ENCODE results near the gene LEFTY2. TPM values are rescaled to one million over a fixed set of nuclear protein-coding genes. Genes with fewer than 3 reads are reported as not detected.

LEFTY2 gene
- total RNA-seq, 1 donor from 2014 or later = not detected

GRCh38 chr1:225954753-225955152 lies 13.7 kb upstream of the LEFTY2 start:
- TF ChIP-seq CTCF (IDR thresholded peaks at IDR 0.05; ENCODE audit: insufficient read depth, low read length, severe bottlenecking) = no peak

DNA sequence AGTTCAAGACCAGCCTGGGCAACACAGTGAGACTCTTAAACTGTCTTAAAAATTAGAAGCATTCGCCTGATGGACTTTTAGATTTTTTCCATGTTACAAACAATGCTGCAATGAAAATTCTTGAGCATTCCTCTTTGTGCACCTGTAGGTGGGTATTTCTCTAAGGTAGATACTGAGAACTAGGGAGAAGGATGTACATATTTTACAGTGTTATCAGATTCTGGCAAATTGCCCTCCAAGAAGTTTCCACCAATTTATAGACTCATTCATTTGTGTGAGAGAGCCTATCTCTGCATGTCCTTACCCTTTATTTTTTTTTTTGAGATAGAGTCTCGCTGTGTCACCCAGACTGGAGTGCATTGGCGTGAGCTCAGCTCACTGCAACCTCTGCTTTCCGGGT lies 12.3 kb upstream of the LEFTY2 start:
- no peak overlapping the region for H3K4me3 ChIP-seq (ENCODE audit: low read depth, low read length)
- no peaks in the 10 kb centered on the region for H3K36me3 ChIP-seq (ENCODE audit: control insufficient read depth, insufficient read depth, low read length)
- DNase-seq (ENCODE audit: low read depth) (no peak), FAIRE-seq (no peak)
- peaks cover 9% of the 10 kb centered on the region for H3K27me3 ChIP-seq (ENCODE audit: control insufficient read depth, insufficient read depth, low read length)
- TF ChIP-seq CTCF (IDR thresholded peaks at IDR 0.05; ENCODE audit: insufficient read depth, low read length, severe bottlenecking) = no peak

More at GRCh38 chr1:225954753-225955152, 13.7 kb upstream of the LEFTY2 start:
- FAIRE-seq (no peak), DNase-seq (ENCODE audit: low read depth) (no peak)
- Histone ChIP-seq H3K36me3 (ENCODE audit: control insufficient read depth, insufficient read depth, low read length) (no peaks in the 10 kb centered on the region), H3K4me3 (ENCODE audit: low read depth, low read length) (no peak overlapping the region), H3K27me3 (ENCODE audit: control insufficient read depth, insufficient read depth, low read length) (peaks cover 6% of the 10 kb centered on the region)

DNA sequence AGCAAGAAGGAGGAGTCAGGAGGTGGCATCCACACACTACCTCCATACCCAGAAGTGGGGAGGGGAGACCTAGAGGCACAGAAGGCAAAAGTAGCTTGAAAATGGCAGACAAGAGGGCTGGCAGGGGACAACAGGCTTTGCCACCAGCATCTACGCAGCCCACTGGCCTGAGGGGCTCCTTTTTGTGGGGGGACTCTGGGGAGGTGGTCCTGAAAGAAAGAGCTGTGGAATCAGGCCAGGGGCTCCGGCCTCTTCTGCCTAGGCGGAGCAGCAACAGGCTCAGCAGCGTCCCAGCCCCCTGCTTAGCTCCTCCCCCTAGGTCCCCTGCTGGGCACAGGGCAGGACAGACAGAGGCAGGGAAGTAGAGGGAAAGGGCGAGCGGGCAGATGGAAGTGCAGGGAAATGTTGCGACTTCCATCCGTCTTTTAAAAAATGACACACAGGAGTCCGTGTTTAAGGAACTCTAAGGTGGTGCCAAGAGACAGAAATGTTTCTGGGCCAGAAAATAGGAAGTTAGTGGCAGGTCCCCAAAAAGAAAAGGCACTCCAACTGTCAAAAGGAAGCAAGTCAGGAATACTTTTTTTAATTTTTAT lies 10.0 kb upstream of the LEFTY2 start:
- DNase-seq (ENCODE audit: low read depth) = no peak
- no peak overlapping the region for H3K4me3 ChIP-seq (ENCODE audit: low read depth, low read length)
- no peak for FAIRE-seq
- TF ChIP-seq CTCF (IDR thresholded peaks at IDR 0.05; ENCODE audit: insufficient read depth, low read length, severe bottlenecking) = no peak
- H3K36me3 ChIP-seq (ENCODE audit: control insufficient read depth, insufficient read depth, low read length) = no peaks in the 10 kb centered on the region
- peaks cover 9% of the 10 kb centered on the region for H3K27me3 ChIP-seq (ENCODE audit: control insufficient read depth, insufficient read depth, low read length)

GRCh38 chr1:225949041-225949440 lies 8.0 kb upstream of the LEFTY2 start:
- no peak overlapping the region for H3K4me3 ChIP-seq (ENCODE audit: low read depth, low read length)
- no peak for DNase-seq (ENCODE audit: low read depth)
- H3K36me3 ChIP-seq (ENCODE audit: control insufficient read depth, insufficient read depth, low read length) = no peaks in the 10 kb centered on the region
- peaks cover 7% of the 10 kb centered on the region for H3K27me3 ChIP-seq (ENCODE audit: control insufficient read depth, insufficient read depth, low read length)
- no peak for TF ChIP-seq CTCF (IDR thresholded peaks at IDR 0.05; ENCODE audit: insufficient read depth, low read length, severe bottlenecking)
- no peak for FAIRE-seq

- FAIRE-seq = no peak
- no peak for DNase-seq (ENCODE audit: low read depth)
- peaks cover 7% of the 10 kb centered on the region for H3K27me3 ChIP-seq (ENCODE audit: control insufficient read depth, insufficient read depth, low read length)
- H3K4me3 ChIP-seq (ENCODE audit: low read depth, low read length) = no peak overlapping the region
- H3K36me3 ChIP-seq (ENCODE audit: control insufficient read depth, insufficient read depth, low read length) = no peaks in the 10 kb centered on the region
- TF ChIP-seq CTCF (IDR thresholded peaks at IDR 0.05; ENCODE audit: insufficient read depth, low read length, severe bottlenecking) = no peak
Observed at GRCh38 chr1:225946803-225947202, 5.8 kb upstream of the LEFTY2 start.

DNA sequence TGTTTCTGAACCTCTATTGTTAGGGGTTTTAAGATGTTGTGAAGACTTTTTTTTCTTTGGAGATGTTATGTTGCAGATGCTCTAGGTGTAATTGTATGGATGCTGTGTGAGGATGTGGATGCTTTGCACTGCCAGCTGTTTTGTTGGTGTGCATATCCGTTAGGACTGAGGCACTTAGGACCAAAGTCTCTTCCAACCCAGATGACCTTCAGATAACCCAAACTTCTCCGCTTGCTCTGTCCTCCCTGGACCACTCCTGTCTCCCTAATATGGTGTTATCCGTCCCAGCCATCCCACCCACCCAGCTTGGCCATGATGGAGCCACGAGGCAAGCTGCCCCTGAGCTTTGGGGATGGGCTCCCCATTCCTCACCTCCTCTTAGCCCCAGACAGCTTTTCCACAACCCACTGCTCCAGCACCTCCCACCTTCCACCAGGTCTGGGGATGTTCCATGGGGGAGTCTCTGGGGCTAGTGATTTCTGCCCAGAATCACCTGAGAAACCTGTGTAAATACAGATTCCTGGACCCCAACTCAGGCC lies 5.1 kb upstream of the LEFTY2 start:
- no peak overlapping the region for H3K4me3 ChIP-seq (ENCODE audit: low read depth, low read length)
- TF ChIP-seq CTCF (IDR thresholded peaks at IDR 0.05; ENCODE audit: insufficient read depth, low read length, severe bottlenecking) = no peak
- no peaks in the 10 kb centered on the region for H3K36me3 ChIP-seq (ENCODE audit: control insufficient read depth, insufficient read depth, low read length)
- DNase-seq (ENCODE audit: low read depth) = no peak
- no peak for FAIRE-seq
- peaks cover 7% of the 10 kb centered on the region for H3K27me3 ChIP-seq (ENCODE audit: control insufficient read depth, insufficient read depth, low read length)

Measured in bronchial epithelial cell (primary cell).